ENCODE data around the gene CACNA1C. TPM values are rescaled to one million over a fixed set of nuclear protein-coding genes. Genes with fewer than 3 reads are reported as not detected.
A peak's percentile ranks its signal among the peaks of the same experiment; 100 is the strongest.

Gene CACNA1C
- total RNA-seq, 1 experiment from 2014 or later = 1.1 TPM

DNA sequence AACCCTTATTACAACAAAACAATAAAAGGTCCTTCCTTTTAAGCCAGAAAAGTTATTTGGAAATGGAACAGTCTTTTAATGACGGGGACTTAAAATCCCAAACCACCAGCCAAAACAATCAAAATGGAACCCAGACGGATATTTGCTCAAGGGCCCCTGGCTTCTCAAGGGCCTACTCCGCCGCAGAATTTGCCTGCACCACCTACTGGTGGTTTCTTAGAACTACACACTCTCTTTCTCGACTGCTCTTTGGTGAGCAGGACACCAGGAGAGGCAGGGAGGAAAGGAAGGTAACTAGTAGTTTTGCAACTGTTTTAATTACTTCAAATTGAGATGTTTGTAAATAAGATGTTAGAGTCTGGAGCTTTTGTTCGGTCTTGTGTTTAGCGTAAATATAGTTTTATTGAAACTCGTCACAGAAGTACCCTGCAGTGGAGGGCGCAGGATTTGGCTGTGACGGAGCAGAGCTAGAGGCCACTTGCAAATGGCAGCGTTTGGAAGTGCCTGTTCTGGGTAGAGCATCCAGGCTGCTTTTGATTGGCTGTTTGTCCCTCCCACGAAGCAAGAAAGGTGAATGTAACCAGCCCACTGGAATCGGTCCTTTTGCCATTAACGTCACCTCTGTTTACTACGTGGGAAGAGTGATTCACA is 238.5 kb downstream of the CACNA1C start:
- no peak overlapping the region for H3T11ph ChIP-seq (ENCODE audit: low read length)
- DNase-seq = peak; percentile 83
- no peak overlapping the region for H4K91ac ChIP-seq (ENCODE audit: insufficient read length, low read depth, low read length)
- no peak overlapping the region for H2BK15ac ChIP-seq (ENCODE audit: low read depth, low read length)
- H3K27me3 ChIP-seq (ENCODE audit: insufficient read depth, low read length) = no peaks in the 10 kb centered on the region
- H3K23ac ChIP-seq (ENCODE audit: insufficient read length, low read depth, low read length) = no peak overlapping the region
- Mint-ChIP-seq H3K27me3 (ENCODE audit: low read depth) (peaks cover 3% of the 10 kb centered on the region), H3K27ac (no peak overlapping the region), H3K4me3 (no peak overlapping the region), H3K9me3 (no peaks in the 10 kb centered on the region), H3K4me1 (peaks cover 57 to 59% of the 10 kb centered on the region in 2 experiments), H3K36me3 (ENCODE audit: insufficient read depth in 1 of 3, low read depth in 3 of 3) (no peaks in the 10 kb centered on the region)
- H3K4me2 ChIP-seq (ENCODE audit: insufficient read depth, insufficient read length, low read length) = no peak overlapping the region
- H4K8ac ChIP-seq (replicated peaks; ENCODE audit: insufficient read length, low read depth, low read length) = no peak overlapping the region
- H3K79me1 ChIP-seq (ENCODE audit: insufficient read depth, low read depth, low read length, poor library complexity, severe bottlenecking) = no peaks in the 10 kb centered on the region
- no peak overlapping the region for H3K56ac ChIP-seq (ENCODE audit: insufficient read length, low read depth, low read length)
- H2AFZ ChIP-seq (ENCODE audit: low read length) = no peak overlapping the region
- H3K4me1 ChIP-seq (ENCODE audit: insufficient read depth, low read length) = peaks cover 10% of the 10 kb centered on the region; the same call in 1 of the 2 replicates
- no peaks in the 10 kb centered on the region for H3K79me2 ChIP-seq (ENCODE audit: insufficient read depth, low read length)
- no peak overlapping the region for H3K9ac ChIP-seq (ENCODE audit: extremely low read depth, insufficient read length, low read length)
- H4K20me1 ChIP-seq (ENCODE audit: control insufficient read depth, insufficient read depth, insufficient read length) = no peaks in the 10 kb centered on the region
- H2BK5ac ChIP-seq (ENCODE audit: insufficient read length, low read length) = no peak overlapping the region
- no peak overlapping the region for H2BK20ac ChIP-seq (ENCODE audit: low read depth, low read length, poor library complexity, severe bottlenecking)
- no CpG with 5 or more reads among the region's 15 CpGs for WGBS (ENCODE audit: extremely low coverage, insufficient read length, low lambda C conversion rate)
- H2BK120ac ChIP-seq (ENCODE audit: low read depth, low read length, poor library complexity, severe bottlenecking) = no peak overlapping the region
- no peak overlapping the region for H3K14ac ChIP-seq (ENCODE audit: insufficient read depth, low read length)
- TF ChIP-seq CTCF (conservative IDR thresholded peaks at IDR 0.05) = peak; percentile 88
- no peak overlapping the region for H2AK5ac ChIP-seq (ENCODE audit: insufficient read length, low read length)
- H2BK12ac ChIP-seq (ENCODE audit: insufficient read length, low read depth, low read length) = no peak overlapping the region
- H3K27ac ChIP-seq (ENCODE audit: insufficient read length, low read depth, low read length) = no peak overlapping the region
- no peak overlapping the region for H4K5ac ChIP-seq (ENCODE audit: insufficient read length, low read depth, low read length)
- no peak overlapping the region for H3K4ac ChIP-seq (ENCODE audit: low read depth, low read length)
- no peaks in the 10 kb centered on the region for H3K23me2 ChIP-seq (ENCODE audit: insufficient read length, low read depth, low read length, poor library complexity, severe bottlenecking)
- H3K18ac ChIP-seq (ENCODE audit: insufficient read length, low read depth, low read length) = no peak overlapping the region
- H3K9me3 ChIP-seq (ENCODE audit: control insufficient read depth, low read depth, low read length) = no peaks in the 10 kb centered on the region

All from H9 (cell line).